ENCODE data around the gene MCCC1. TPM values are rescaled to one million over a fixed set of nuclear protein-coding genes. Genes with fewer than 3 reads are reported as not detected.

MCCC1 gene
- polyA plus RNA-seq, 1 experiment = 19.0 TPM

GRCh38 chr3:183080628-183081027, 18.7 kb downstream of the MCCC1 start:
- Histone ChIP-seq H3K27ac (ENCODE audit: low read depth, low read length) (no peak overlapping the region), H3K4me3 (ENCODE audit: low read depth, low read length) (no peak overlapping the region), H3K9me3 (ENCODE audit: control insufficient read depth, insufficient read depth, low read length) (peaks cover 11% of the 10 kb centered on the region; the same call in 1 of the 2 replicates), H3K27me3 (ENCODE audit: control insufficient read depth, insufficient read depth, low read length) (no peaks in the 10 kb centered on the region)
- no peak for DNase-seq (ENCODE audit: low read depth, low spot score)
- TF ChIP-seq CTCF (IDR thresholded peaks at IDR 0.05; ENCODE audit: low read depth, low read length) = no peak
- CTCF ChIA-PET = no interaction called here
- POLR2A ChIA-PET = no interaction called here

- no peak overlapping the region for H3K27ac ChIP-seq (ENCODE audit: low read depth, low read length)
- CTCF ChIA-PET = no interaction called here
- peaks cover 12% of the 10 kb centered on the region; the same call in 1 of the 2 replicates for H3K9me3 ChIP-seq (ENCODE audit: control insufficient read depth, insufficient read depth, low read length)
- TF ChIP-seq CTCF (IDR thresholded peaks at IDR 0.05; ENCODE audit: low read depth, low read length) = no peak
- POLR2A ChIA-PET = no interaction called here
- H3K4me3 ChIP-seq (ENCODE audit: low read depth, low read length) = no peak overlapping the region
- H3K27me3 ChIP-seq (ENCODE audit: control insufficient read depth, insufficient read depth, low read length) = no peaks in the 10 kb centered on the region
- DNase-seq (ENCODE audit: low read depth, low spot score) = no peak
Observed at GRCh38 chr3:183074881-183075280, 24.4 kb downstream of the MCCC1 start.

GRCh38 chr3:183074261-183074660, 25.0 kb downstream of the MCCC1 start:
- no peak for TF ChIP-seq CTCF (IDR thresholded peaks at IDR 0.05; ENCODE audit: low read depth, low read length)
- Histone ChIP-seq H3K9me3 (ENCODE audit: control insufficient read depth, insufficient read depth, low read length) (peaks cover 7% of the 10 kb centered on the region; the same call in 1 of the 2 replicates), H3K27ac (ENCODE audit: low read depth, low read length) (no peak overlapping the region), H3K4me3 (ENCODE audit: low read depth, low read length) (no peak overlapping the region), H3K27me3 (ENCODE audit: control insufficient read depth, insufficient read depth, low read length) (no peaks in the 10 kb centered on the region)
- DNase-seq (ENCODE audit: low read depth, low spot score) = no peak
- POLR2A ChIA-PET = no interaction called here
- CTCF ChIA-PET = no interaction called here

- ChIA-PET POLR2A (no interaction called here), CTCF (no interaction called here)
- peaks cover 6% of the 10 kb centered on the region; the same call in 1 of the 2 replicates for H3K9me3 ChIP-seq (ENCODE audit: control insufficient read depth, insufficient read depth, low read length)
- H3K4me3 ChIP-seq (ENCODE audit: low read depth, low read length) = no peak overlapping the region
- DNase-seq (ENCODE audit: low read depth, low spot score) = no peak
- no peak overlapping the region for H3K27ac ChIP-seq (ENCODE audit: low read depth, low read length)
- TF ChIP-seq CTCF (IDR thresholded peaks at IDR 0.05; ENCODE audit: low read depth, low read length) = no peak
- no peaks in the 10 kb centered on the region for H3K27me3 ChIP-seq (ENCODE audit: control insufficient read depth, insufficient read depth, low read length)
Observed at GRCh38 chr3:183073839-183074238, 25.5 kb downstream of the MCCC1 start.

GRCh38 chr3:183070892-183071291, 28.4 kb downstream of the MCCC1 start:
- H3K27ac ChIP-seq (ENCODE audit: low read depth, low read length) = no peak overlapping the region
- ChIA-PET CTCF (interaction anchor here (3.7 kb wide), 1 partner anchor 15 kb away, joined by 12 read pairs; no protein-coding TSS in a partner anchor), POLR2A (no interaction called here)
- no peak for TF ChIP-seq CTCF (IDR thresholded peaks at IDR 0.05; ENCODE audit: low read depth, low read length)
- no peaks in the 10 kb centered on the region for H3K27me3 ChIP-seq (ENCODE audit: control insufficient read depth, insufficient read depth, low read length)
- no peak for DNase-seq (ENCODE audit: low read depth, low spot score)
- H3K9me3 ChIP-seq (ENCODE audit: control insufficient read depth, insufficient read depth, low read length) = 0 out of 2 replicates have a peak, but pooled peaks cover 2% of the 10 kb centered on the region
- no peak overlapping the region for H3K4me3 ChIP-seq (ENCODE audit: low read depth, low read length)
